Activated T-cell treated with anti-CD3 and anti-CD28 coated beads for 1 hour (primary cell): ENCODE data around the gene LHFPL6.

Source experiments
- DNase-seq: peaks from one replicate; pipeline ENCODE4 v3.0.0-alpha.2; 2020; ENCODE audit warnings: low read depth

Gene LHFPL6

DNA sequence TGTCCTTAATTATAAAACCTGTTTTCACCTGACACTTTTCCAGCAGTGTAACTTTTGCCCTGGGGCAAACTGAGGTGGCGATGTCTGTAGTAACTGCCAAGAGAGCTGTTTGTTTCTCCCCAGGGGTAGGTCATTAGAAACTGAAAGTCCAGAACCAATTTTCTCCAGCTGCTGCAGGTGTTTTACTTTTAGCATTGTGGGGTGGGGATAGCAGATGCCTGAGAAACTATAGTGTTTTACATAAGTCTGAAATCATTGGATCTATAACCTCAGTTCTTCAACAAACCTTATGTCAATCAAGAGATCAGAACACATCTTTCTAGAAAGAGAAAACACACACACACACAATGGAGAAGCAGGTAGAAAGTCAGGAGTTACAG lies 92.7 kb downstream of the LHFPL6 start:
- DNase-seq = no peak

DNA sequence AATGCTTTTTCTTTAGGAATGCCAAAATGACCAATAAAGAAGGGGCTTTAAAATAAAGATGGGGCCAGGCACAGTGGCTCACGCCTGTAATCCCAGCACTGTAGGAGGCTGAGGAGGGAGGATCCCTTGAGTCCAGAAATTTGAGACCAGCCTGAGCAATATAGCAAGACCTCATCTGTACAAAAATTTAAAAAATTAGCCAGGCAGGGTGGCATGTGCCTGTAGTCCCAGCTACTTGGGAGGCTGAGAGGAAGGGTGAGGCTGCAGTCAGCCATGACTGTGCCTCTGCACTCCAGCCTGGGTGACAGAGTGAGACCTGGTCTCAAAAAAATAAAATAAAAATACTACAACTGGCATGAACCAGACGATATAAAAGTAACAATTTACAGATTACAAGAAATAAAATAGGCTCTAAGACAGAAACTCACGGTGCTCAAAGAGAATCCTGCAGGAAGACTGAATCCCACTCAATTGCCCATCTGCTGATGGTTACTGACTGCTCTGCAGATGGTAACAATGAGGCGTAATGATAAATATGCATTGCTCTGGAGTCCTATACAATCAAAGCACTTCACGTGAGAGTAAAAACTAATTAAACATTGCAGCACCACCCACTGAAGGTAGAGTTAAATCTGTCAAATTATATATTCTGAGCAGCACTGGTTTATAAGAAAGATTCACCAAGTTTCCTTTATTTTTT lies 93.2 kb downstream of the LHFPL6 start:
- DNase-seq = no peak

DNA sequence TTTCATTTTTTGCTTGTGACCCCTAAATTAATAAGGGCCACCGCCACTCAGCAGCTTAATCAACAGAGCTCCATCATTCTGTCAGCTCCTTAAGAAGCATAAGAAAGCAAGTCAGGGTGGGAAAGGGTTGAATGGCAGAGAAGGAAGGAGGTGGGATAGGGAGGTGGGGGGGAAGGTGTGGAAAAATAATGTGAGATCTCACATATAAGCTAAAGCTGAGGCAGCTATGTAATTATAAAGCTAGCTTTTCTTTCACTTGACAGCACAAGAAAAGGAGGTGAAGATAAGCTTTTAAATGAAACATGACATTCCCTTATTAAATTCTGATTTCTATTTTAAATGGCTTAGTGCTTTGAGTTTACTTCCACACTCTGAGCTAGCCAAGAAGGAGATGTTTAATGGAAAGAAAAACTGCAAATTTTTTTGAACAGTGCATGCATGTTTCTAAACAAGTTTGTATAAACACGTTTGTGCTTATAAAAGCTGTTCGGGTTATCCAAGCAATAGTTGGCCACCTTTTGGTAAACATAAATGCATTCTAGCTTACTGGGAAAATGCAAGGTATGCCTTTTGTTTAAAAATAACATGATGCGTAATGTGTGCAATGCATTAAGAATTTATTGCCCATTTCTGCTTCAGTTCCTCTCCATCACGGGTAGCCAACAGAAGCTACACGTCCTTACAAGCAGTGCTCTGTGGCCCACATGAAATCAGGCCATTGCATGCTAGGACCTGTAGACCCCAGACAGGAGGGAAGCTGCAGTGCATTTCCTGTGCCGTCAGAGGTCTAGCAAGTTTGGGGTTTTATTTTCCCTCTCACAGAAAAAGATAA lies 96.2 kb downstream of the LHFPL6 start:
- no peak for DNase-seq

- no peak for DNase-seq
These were observed 97.8 kb downstream of the LHFPL6 start for GRCh38 chr13:39505151-39505550.

DNA sequence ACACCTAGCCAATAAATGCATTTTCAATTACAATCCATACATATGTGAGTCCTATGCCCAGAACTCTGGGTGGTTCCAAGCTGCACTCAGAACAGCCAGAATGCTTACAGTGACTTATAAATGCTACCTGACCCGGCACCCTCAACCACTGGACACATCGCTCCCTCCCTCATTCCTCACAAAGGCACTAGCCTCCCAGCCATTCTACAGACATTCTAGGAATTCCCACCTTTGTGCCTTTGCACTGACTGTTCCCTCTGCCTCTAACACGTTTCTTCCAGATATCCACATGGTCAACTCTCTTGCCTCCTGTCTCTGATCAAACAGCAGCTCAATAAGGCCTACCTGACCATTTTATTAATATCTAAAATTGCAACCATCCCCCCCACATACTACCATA lies 99.9 kb downstream of the LHFPL6 start:
- DNase-seq = no peak

GRCh38 chr13:39501702-39502324 lies 101.2 kb downstream of the LHFPL6 start:
- DNase-seq = no peak

- DNase-seq = no peak
These were observed 103.4 kb downstream of the LHFPL6 start for GRCh38 chr13:39499604-39500003.

GRCh38 chr13:39498471-39499114 lies 104.4 kb downstream of the LHFPL6 start:
- DNase-seq = no peak

DNA sequence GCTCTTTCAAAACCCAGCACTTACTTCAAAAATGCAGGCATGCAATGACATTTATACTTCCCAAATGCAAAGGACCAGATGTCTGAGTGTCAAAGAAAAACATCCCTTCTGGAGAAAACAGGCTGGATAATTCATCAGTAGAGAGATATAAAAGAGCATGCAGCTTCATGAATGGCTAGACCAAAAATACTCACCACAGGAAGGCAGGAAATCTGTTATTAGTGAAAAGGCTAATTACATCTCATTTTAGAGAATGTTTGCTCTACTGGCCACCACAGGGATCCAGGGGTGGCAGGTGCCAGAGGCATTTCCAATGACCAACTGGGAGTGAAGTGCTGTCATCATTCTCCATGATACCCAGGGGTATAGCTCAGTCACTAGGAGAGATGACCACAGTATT lies 106.5 kb downstream of the LHFPL6 start:
- no peak for DNase-seq

DNA sequence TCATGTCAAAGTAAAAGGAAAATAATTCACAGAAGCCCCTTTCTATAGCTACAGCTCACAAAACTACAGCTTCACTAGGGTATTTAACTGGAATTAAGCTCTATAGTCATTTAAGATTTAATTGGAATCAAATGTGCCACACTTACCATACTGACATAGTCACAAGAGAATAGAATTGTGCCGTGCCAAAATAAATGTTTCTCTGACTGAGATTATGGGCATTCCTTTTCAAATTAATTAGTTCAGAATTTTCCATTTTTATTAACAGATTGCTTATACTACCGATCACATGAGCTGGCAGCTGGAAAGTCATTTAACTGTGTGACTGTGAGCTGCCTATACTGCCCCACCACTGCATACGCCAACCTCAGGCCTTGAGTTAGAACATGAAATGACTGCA lies 108.4 kb downstream of the LHFPL6 start:
- DNase-seq = no peak

DNA sequence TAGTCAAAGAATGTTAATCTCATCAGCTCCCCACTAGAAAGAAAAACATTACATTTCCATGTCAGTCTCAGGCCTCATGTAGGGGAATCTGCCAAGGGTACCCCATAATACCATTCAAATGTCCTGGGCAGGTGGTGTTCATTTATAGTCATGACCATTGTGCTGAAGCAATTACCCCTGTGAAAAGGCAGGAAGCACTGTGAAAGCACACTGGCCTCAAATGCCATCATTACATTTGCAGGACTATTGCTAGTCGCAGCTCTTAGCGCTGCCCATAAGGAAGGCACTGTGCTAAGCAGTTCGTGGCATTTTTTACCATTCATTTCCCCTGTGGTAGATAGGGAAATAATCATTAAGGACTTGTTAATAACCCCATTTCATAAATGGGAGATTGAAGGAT lies 109.0 kb downstream of the LHFPL6 start:
- no peak for DNase-seq

DNA sequence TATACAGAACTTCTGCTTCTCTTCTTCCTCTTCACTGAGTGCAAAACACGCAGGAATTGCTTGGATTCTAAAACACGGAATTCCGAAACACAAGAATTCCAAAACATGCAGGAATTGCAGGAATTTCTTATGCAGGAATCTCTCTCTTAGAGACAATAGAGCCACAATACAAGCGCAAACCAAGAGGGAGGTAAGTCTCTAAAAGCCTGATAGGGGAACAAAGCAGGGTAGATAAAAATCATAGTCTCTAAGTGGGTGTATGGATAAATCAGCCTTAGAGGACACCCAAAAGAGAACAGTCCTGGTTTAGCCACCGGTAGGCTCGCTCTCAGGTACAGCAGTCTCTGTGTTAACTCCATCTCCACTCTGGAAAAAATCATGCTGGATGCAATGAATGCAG lies 112.9 kb downstream of the LHFPL6 start:
- DNase-seq = no peak

- no peak for DNase-seq
These were observed 116.2 kb downstream of the LHFPL6 start for GRCh38 chr13:39486758-39487157.

DNA sequence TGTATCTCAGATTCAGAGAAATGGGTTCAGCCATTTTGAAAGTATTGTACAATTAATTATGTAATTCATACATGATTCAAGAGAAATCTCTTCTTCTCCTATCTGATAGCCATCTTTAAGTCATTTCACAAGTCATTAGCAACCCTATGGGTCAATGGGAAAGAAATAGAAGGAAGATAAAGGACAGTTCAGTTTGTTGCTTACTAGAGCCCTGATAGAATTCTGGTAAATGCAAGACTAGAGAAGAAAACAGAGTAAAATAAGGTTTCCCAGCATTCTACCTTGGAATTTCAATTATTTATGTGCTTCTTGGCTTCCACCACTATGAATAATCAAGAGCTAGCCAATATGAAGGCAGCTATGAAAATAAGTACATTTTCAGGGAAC lies 117.7 kb downstream of the LHFPL6 start:
- DNase-seq = no peak

DNA sequence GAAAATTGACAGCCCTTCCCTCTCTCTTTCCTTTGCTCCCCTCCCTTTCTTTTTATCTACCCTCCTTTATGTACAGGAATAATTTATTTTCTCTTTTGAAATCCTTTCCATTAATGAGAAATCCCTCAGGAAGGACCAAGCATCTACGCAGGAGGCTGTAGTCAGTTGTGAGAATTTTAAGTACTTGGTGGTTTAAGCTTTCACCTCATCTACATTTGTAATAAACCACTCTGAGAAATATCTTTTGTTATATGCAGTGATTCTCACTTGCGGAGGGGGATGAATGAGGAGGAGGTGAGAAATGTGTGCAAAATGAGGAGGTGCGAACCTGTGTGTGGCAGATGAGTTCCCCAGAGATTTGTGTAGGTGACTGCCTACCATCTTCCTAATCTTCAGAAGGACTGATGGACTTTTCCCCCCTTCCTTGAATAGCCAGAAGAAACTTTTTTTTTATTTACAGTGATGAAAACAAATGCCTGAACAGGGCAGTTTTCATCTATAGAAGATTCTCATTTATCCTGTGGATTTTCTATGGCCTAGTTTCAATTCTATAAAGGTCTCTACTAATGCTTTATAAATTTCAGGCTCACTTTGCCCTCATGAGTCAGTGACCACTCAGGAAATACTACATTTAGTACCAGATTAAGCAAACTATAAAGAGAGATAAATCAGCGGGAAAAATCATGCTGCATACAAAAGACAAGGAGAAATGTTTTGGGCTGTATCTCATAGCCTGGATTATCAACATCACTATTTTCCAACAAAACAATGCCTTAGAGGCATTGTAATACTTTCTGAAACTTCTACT lies 118.3 kb downstream of the LHFPL6 start:
- DNase-seq = no peak

GRCh38 chr13:39483326-39483725 lies 119.7 kb downstream of the LHFPL6 start:
- no peak for DNase-seq

DNA sequence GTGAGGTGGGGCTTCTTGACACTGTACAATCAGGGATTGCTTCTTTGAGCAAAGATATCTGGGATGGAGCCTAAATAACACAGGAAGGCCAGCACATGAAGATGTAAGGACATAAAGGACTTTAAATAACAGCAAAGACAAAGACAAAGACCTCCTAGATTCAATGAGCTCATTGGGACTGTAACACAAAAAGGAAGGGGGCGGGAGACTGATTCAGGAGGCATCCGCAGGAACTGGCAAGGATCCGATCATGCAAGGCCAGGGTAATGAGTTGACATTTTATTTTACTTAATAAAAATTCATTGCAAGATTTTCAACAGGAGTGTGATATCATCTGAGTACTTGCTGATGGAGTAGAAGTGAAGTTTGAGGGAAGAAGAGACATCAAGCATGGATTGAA lies 121.5 kb downstream of the LHFPL6 start:
- no peak for DNase-seq

DNA sequence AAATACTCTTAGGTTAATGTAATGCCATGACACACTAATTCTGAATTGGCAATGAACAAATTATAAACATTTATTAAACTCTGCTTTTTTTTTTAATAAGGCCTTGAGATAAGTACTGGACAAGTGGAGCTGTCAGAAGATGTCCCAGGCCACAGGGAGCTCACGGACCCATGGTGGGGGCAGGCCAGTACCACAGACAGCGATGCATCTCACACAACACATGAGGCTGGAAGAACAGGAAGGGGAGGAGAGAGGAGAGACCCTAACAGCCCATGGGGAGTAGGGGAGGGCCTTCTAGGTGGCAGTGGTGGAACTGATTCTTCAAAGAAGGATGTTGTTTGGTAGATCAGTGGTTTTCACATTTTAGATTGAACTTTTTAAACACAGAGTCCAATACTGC lies 128.4 kb downstream of the LHFPL6 start:
- DNase-seq = no peak

DNA sequence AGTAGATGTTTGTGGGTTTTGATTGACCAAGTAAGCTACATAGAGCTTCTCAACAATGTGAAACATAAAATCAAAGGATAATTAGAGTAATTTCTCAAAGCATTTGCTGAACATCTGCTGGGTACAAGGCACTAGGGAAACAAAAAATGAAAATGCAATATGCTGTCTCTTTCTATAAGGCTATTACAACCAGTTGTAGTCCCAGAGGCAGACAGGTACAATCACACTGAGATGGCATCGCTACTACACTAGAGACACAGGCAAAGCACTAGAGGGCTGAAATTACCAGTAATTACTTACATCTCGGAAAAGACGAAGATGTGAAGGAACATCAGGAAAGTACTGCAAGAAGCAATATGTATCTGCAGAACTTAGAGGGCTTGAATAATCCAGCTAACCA lies 133.3 kb downstream of the LHFPL6 start:
- no peak for DNase-seq

GRCh38 chr13:39468306-39468705 lies 134.7 kb downstream of the LHFPL6 start:
- DNase-seq = no peak

DNA sequence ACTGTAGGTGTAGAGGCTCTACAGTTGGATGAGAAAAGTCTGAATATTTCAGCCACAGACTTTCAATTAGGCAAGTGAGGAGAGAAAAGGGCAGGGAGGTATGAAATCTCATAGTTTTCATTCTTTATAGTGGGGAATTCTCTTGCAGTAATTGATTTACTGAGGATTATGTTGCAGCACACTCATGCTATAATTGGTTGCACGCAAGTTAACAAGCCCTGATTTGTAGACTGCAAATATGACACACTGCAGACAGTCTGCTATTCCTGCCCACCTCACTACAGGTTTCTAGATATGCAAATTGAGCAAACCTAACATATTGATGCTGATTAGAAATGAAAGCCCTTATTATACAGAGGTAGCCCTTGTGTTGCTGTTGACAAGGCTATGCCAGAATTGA lies 139.4 kb downstream of the LHFPL6 start:
- no peak for DNase-seq

DNA sequence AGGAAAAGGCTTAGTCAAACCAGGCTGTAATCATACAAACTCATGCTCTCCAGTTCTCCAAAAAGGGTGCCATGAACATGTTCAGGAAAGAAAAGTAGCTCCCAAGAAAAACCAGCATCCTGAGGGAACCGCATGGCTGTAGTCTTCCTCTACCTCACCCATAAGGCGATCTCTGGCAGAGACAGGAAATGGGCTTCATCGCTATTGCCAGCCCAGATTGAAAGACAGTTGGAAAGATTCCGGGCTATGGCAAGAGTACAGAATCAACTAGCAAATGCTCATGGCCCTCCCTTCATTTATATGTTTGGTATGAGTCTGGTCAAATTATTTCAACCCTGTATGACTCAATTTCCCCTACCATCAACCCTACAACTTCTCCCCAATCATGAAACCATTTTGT lies 140.1 kb downstream of the LHFPL6 start:
- no peak for DNase-seq
